Testis (tissue), 5 donors: ENCODE data around the gene ELMO2. TPM values are rescaled to one million over a fixed set of nuclear protein-coding genes. Genes with fewer than 3 reads are reported as not detected.

Experiments used
- DNase-seq: peaks from one replicate; pipeline ENCODE4 v3.0.0-alpha.2; 2019
- H3K27ac ChIP-seq, 2 donors: fragments of 200-600 bp; sonication (generic); one replicate each; pipeline ENCODE4 v1.5.1; 2019
- H3K27me3 ChIP-seq: fragments of 200-600 bp; sonication (generic); one replicate; pipeline ENCODE4 v1.5.1; 2019
- H3K36me3 ChIP-seq: fragments of 200-600 bp; sonication (generic); one replicate; pipeline ENCODE4 v1.5.1; 2017; ENCODE audit warnings: low read depth; ENCODE audit errors: missing control alignments
- H3K4me1 ChIP-seq: fragments of 200-600 bp; sonication (generic); one replicate; pipeline ENCODE4 v1.5.1; 2019
- H3K4me3 ChIP-seq, 2 donors: fragments of 200-600 bp; sonication (generic); one replicate each; pipeline ENCODE4 v1.5.1; 2017 to 2019
- H3K9me3 ChIP-seq: fragments of 200-600 bp; sonication (generic); one replicate; pipeline ENCODE4 v1.5.1; 2017
- CTCF ChIP-seq, 3 experiments: fragments of 450-650 bp in 2 of 3; fragments of 200-600 bp in 1 of 3; sonication (generic) in 1 of 3; IDR thresholded peaks; one replicate each; pipeline ENCODE4 v1.5.1; 2016 to 2019; ENCODE audit warnings: antibody characterized with exemption in 3 of 3, mild to moderate bottlenecking in 2 of 3, moderate library complexity in 1 of 3
- POLR2A ChIP-seq: fragments of 450-650 bp; IDR thresholded peaks from one replicate; pipeline ENCODE4 v1.6.1; 2017; ENCODE audit warnings: antibody characterized with exemption, mild to moderate bottlenecking, moderate library complexity
- WGBS, 2 donors: methylation state at CpG; one replicate each; pipeline ENCODE4 v1.1.5; 2018; 5-methylcytosine and 5-hydroxymethylcytosine counted together
- intact Hi-C: fragments of 100-400 bp; cut with DNase I; formaldehyde crosslinking; loops from one replicate; pipeline ENCODE4 v1.15.1; 2023; ENCODE audit warnings: low total_unique reads
- long read RNA-seq, 2 donors: transcript quantifications; one replicate each; lab custom pipeline, GENCODE V29; 2026
- polyA plus RNA-seq: library from polyadenylated mRNA; stranded (reverse); fragments of 350-450 nt; fragmentation: Illumina TruSeq; extraction: RNeasy Lipid Tissue Mini Kit (QIAGEN cat#74804); gene quantifications from one replicate; pipeline ENCODE4 v1.2.3, GENCODE V29; 2014; ENCODE audit warnings: low read depth, low replicate concordance; ENCODE audit not compliant: insufficient read depth
- total RNA-seq, 2 donors: library from RNA; depleted of rRNA; stranded (reverse); fragments of >200 nt; gene quantifications; one replicate each; pipeline ENCODE4 v1.2.3, GENCODE V29; 2016

ELMO2 gene
- 100 to 1,000 TPM; 120 to 128 TPM for total RNA-seq
- 78.8 TPM for polyA plus RNA-seq
- long read RNA-seq, donor 1, partial matches to known transcripts: 0 of 4 reads
- long read RNA-seq, donor 1, other reads (novel, unspliced or antisense): 0 of 4 reads
- long read RNA-seq, donor 2, partial matches to known transcripts: 0 of 4 reads
- long read RNA-seq, donor 2, other reads (novel, unspliced or antisense): 0 of 4 reads

- WGBS, 2 donors: 1% methylated on average over 28 to 60 of the region's 60 CpGs
- no peaks in the 10 kb centered on the region for H3K9me3 ChIP-seq
- no peaks in the 10 kb centered on the region for H3K27me3 ChIP-seq
- TF ChIP-seq POLR2A (no peak), CTCF (IDR thresholded peaks at IDR 0.05) (peak; percentile 31 to 55 (median 42))
- H3K27ac ChIP-seq: peak within 1 kb of the TSS; percentile 85 to 98
- peak within 1 kb of the TSS; percentile 89 to 92 for H3K4me3 ChIP-seq
- peak; percentile 99 for DNase-seq
- intact Hi-C loops: no loop called here
- H3K36me3 ChIP-seq: no peaks in the 10 kb centered on the region
- peaks cover 34% of the 10 kb centered on the region for H3K4me1 ChIP-seq
Observed at GRCh38 chr20:46406200-46406985, at the start of gene ELMO2. Gene ELMO2, minus strand, starts transcription at chr20:46406615. Its CDS starts 12,133 bp downstream, at chr20:46394482.

GRCh38 chr20:46455729-46456128 lies 49.3 kb upstream of the ELMO2 start:
- no peak overlapping the region for H3K4me3 ChIP-seq
- 90 to 94% methylated on average over 2 of the region's 2 CpGs for WGBS, 2 donors
- H3K27ac ChIP-seq: no peak overlapping the region
- no peaks in the 10 kb centered on the region for H3K27me3 ChIP-seq
- H3K36me3 ChIP-seq: no peaks in the 10 kb centered on the region
- TF ChIP-seq CTCF (IDR thresholded peaks at IDR 0.05) (no peak), POLR2A (no peak)
- H3K9me3 ChIP-seq: no peaks in the 10 kb centered on the region
- DNase-seq: no peak
- H3K4me1 ChIP-seq: no peaks in the 10 kb centered on the region
- intact Hi-C loops: no loop called here

- DNase-seq: no peak
- intact Hi-C loops: no loop called here
- no peak overlapping the region for H3K4me3 ChIP-seq
- no peaks in the 10 kb centered on the region for H3K9me3 ChIP-seq
- H3K27ac ChIP-seq: no peak overlapping the region
- TF ChIP-seq CTCF (IDR thresholded peaks at IDR 0.05): no peak
- TF ChIP-seq POLR2A: no peak
- H3K36me3 ChIP-seq: no peaks in the 10 kb centered on the region
- H3K4me1 ChIP-seq: no peaks in the 10 kb centered on the region
- 91 to 95% methylated on average over 5 of the region's 5 CpGs for WGBS, 2 donors
- no peaks in the 10 kb centered on the region for H3K27me3 ChIP-seq
Observed at GRCh38 chr20:46446851-46447250, 40.4 kb upstream of the ELMO2 start.

GRCh38 chr20:46439837-46440236 lies 33.4 kb upstream of the ELMO2 start:
- Histone ChIP-seq H3K27me3 (no peaks in the 10 kb centered on the region), H3K9me3 (no peaks in the 10 kb centered on the region), H3K4me3 (no peak overlapping the region), H3K27ac (no peak overlapping the region), H3K4me1 (no peaks in the 10 kb centered on the region), H3K36me3 (no peaks in the 10 kb centered on the region)
- TF ChIP-seq POLR2A (no peak), CTCF (IDR thresholded peaks at IDR 0.05) (no peak)
- no peak for DNase-seq
- 81 to 92% methylated on average over 4 of the region's 4 CpGs for WGBS, 2 donors
- intact Hi-C loops: loop anchor here (10.0 kb wide), 1 partner anchor 305 kb away; no protein-coding TSS in a partner anchor
